Measurements from ENCODE around the gene FOXP1.

FOXP1 gene

DNA sequence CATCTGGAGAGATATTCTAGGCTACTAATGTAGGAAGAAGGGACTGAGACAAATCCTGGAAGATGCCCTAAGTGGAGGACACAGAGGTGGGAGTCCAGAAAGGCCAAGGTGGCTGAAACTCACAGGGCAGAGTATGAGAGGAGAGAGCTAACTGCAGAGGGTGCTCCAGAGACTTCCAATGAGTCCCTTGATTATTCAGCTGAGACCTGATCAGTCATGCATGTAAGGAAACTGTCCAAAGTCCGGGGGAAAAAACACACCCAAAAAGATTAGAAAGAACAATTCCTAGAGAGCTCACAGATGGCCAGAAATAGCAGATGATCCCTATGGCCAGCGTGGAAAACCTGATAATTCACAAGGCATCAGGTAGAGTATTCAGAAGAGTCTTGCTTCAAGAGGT, 18.7 kb upstream of the FOXP1 start:
- Mint-ChIP-seq H3K27ac (no peak overlapping the region), H3K9me3 (peaks cover 0 to 2% of the 10 kb centered on the region in 2 donors), H3K36me3 (ENCODE audit: insufficient read depth) (no peaks in the 10 kb centered on the region), H3K27me3 (no peaks in the 10 kb centered on the region), H3K4me3 (no peak overlapping the region), H3K4me1 (ENCODE audit: low read depth in 2 of 2) (peaks cover 0 to 4% of the 10 kb centered on the region in 2 donors)
- DNase-seq (no peak), ATAC-seq (replicated peaks) (no peak)

DNA sequence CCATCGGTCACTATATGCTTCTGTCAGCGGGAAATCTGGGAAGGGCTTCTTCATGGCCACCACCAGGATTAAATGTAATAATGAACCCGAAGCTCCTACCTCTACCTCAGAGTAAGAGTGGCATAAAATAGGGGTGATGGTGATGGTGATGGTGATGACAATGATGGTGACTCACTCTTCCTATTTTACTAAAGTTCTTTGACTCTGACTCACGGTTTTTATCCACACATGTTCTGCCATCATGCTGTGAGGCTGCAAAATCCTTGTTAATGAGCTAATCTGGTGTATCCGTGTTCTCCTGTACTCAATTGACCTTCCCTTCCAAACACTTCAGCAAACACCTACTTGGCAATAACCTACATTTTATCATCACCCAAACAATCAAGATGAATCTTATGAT, 18.3 kb upstream of the FOXP1 start:
- Mint-ChIP-seq H3K27me3 (no peaks in the 10 kb centered on the region), H3K27ac (no peak overlapping the region), H3K36me3 (ENCODE audit: insufficient read depth) (no peaks in the 10 kb centered on the region), H3K4me1 (ENCODE audit: low read depth in 2 of 2) (peaks cover 0 to 4% of the 10 kb centered on the region in 2 donors), H3K9me3 (peaks cover 0 to 2% of the 10 kb centered on the region in 2 donors), H3K4me3 (no peak overlapping the region)
- ATAC-seq (replicated peaks) (no peak), DNase-seq (no peak)

DNA sequence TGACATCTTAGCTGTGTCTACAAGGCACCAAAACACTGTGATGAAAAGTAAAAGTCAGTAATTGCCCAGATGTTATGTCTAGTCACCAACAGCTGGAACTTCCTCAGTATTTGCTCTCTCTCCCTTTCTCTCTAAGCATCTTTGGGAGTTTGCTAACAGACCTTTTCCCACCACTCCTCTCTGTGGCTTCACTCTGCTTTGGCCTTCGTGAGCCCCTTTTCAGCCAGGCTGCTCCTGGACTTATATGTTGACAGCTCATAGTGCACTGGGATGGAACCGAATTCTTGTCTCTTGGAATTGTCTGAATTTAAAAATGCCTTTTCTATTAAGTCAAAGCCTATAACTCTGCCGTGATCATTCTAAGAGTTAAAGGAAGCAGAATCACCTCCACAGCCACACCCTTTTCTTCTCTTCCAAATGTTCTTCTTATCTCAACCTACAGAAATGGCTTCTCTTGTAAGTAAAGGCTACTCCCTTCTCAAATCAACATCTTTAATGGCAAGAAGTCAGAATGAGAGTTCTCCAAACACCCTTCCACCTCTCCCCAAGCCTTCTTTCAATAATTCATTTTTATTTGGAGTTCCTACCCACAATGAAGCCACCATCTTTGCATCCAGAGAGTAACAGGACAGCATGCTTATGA, 17.2 kb upstream of the FOXP1 start:
- DNase-seq, result no peak
- Mint-ChIP-seq H3K9me3 (no peaks in the 10 kb centered on the region), H3K36me3 (ENCODE audit: insufficient read depth) (no peaks in the 10 kb centered on the region), H3K27me3 (no peaks in the 10 kb centered on the region), H3K4me3 (no peak overlapping the region), H3K27ac (no peak overlapping the region), H3K4me1 (ENCODE audit: low read depth in 2 of 2) (peaks cover 0 to 4% of the 10 kb centered on the region in 2 donors)
- ATAC-seq (replicated peaks), result no peak

DNA sequence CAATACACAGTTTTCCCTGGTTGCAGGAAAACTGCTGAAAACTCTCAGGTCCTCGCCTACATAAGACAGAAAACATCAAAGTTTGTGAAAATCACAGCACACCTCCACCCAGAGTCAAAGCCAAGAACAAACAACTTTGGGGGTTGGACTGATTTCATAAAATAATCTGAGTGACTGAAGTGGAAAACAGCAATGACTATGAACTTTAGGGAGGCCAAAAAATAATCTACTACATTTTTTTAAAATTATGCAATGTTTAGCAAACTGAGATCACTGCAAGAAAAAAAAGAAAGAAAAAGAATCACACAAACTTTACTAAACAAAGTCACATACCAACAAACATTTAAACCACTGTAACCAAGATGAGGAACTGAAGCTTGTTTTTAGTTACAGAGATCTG, 15.9 kb upstream of the FOXP1 start:
- peaks cover 0 to 4% of the 10 kb centered on the region in 2 donors for H3K4me1 Mint-ChIP-seq (ENCODE audit: low read depth in 2 of 2)
- no peaks in the 10 kb centered on the region for H3K27me3 Mint-ChIP-seq
- DNase-seq (no peak), ATAC-seq (replicated peaks) (no peak)
- H3K27ac Mint-ChIP-seq, result no peak overlapping the region
- H3K36me3 Mint-ChIP-seq (ENCODE audit: insufficient read depth), result no peaks in the 10 kb centered on the region
- no peak overlapping the region for H3K4me3 Mint-ChIP-seq
- no peaks in the 10 kb centered on the region for H3K9me3 Mint-ChIP-seq

DNA sequence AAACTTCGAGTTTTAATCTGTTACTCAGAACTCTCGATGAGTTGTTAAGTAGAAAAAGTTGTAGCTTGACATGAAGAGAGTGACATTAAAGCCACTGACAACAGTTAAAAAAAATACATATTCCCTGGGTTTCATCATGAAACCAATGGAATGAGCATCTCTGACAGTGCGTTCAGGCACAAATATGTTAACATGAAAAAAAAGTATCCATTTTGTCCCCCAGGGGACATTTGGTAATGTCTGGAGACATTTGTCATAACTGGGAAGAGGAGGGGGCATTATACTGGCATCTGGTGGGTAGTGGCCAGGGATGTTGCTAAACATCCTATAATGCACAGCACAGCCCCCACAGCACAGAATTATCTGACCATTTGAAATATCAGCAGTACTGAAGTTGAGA, 14.8 kb upstream of the FOXP1 start:
- Mint-ChIP-seq H3K36me3 (ENCODE audit: insufficient read depth) (no peaks in the 10 kb centered on the region), H3K9me3 (no peaks in the 10 kb centered on the region), H3K4me3 (no peak overlapping the region), H3K27me3 (no peaks in the 10 kb centered on the region), H3K27ac (no peak overlapping the region), H3K4me1 (ENCODE audit: low read depth in 2 of 2) (peaks cover 0 to 4% of the 10 kb centered on the region in 2 donors)
- ATAC-seq (replicated peaks), result no peak
- no peak for DNase-seq

DNA sequence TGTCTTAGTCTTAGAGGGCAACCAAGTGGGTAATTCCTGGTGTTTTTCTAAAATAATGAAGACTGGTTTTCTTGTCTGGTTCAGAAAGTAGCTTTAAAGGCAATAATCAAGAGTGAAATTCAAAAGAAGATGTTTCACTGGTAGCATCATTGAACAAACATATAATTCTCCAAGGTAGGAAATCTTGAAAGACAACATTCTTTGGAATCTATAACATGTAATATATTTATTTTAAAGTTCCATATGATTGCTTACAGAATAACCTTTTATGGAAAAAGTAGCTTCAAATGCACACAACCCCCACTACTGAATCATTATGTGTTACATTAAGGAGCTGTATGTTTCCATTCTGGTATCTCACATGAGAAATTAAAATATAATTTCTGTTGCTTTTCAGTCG, 13.8 kb upstream of the FOXP1 start:
- no peak overlapping the region for H3K4me3 Mint-ChIP-seq
- peaks cover 0 to 4% of the 10 kb centered on the region in 2 donors for H3K4me1 Mint-ChIP-seq (ENCODE audit: low read depth in 2 of 2)
- ATAC-seq (replicated peaks) (no peak), DNase-seq (no peak)
- H3K27me3 Mint-ChIP-seq, result no peaks in the 10 kb centered on the region
- no peaks in the 10 kb centered on the region for H3K36me3 Mint-ChIP-seq (ENCODE audit: insufficient read depth)
- no peak overlapping the region for H3K27ac Mint-ChIP-seq
- H3K9me3 Mint-ChIP-seq, result no peaks in the 10 kb centered on the region

DNA sequence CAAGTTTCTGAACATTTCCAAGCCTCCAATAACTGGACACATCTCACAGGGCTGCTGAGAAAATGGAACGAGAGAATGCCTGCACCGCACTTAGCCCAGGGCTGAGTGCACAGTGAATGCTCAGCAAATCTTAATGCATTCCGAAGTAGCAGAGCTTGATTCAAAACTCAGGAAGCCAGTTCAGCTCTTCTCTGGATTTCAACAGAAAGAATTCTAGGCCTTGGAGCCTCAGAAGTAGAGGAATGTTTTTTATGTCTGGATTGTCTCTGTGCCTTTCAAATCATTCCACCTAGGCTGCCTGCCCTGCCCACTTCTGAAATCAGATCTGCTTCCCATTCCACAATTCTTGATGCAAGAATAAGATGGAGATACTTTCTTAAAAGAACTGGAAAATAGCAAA, 9.6 kb upstream of the FOXP1 start:
- no peak overlapping the region for H3K4me3 Mint-ChIP-seq
- H3K4me1 Mint-ChIP-seq (ENCODE audit: low read depth in 2 of 2), result no peaks in the 10 kb centered on the region
- no peak for ATAC-seq (replicated peaks)
- H3K9me3 Mint-ChIP-seq, result no peaks in the 10 kb centered on the region
- no peak overlapping the region for H3K27ac Mint-ChIP-seq
- DNase-seq, result no peak
- no peaks in the 10 kb centered on the region for H3K36me3 Mint-ChIP-seq (ENCODE audit: insufficient read depth)
- no peaks in the 10 kb centered on the region for H3K27me3 Mint-ChIP-seq

DNA sequence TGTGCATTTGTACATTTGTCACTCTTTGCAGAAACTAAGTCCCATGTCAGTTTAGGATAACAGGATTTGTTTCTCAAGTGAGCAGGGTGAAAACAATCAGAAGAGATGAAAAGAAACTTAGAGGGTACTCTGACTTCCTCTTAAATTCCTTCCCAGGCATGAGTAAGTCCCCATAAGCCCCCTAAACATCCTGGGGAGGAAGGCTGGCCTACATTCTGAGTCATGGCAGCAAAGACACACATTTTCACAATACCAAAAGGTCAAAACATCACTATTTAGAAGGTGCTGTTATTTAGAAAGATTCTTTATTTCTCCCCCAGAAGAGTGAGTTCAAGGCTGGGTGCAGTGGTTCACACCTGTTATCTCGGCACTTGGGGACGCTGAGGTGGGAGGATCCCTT, 7.6 kb upstream of the FOXP1 start:
- DNase-seq (no peak), ATAC-seq (replicated peaks) (no peak)
- Mint-ChIP-seq H3K27ac (no peak overlapping the region), H3K27me3 (no peaks in the 10 kb centered on the region), H3K36me3 (ENCODE audit: insufficient read depth) (no peaks in the 10 kb centered on the region), H3K9me3 (no peaks in the 10 kb centered on the region), H3K4me3 (no peak overlapping the region), H3K4me1 (ENCODE audit: low read depth in 2 of 2) (peaks cover 3 to 4% of the 10 kb centered on the region in 2 donors)

DNA sequence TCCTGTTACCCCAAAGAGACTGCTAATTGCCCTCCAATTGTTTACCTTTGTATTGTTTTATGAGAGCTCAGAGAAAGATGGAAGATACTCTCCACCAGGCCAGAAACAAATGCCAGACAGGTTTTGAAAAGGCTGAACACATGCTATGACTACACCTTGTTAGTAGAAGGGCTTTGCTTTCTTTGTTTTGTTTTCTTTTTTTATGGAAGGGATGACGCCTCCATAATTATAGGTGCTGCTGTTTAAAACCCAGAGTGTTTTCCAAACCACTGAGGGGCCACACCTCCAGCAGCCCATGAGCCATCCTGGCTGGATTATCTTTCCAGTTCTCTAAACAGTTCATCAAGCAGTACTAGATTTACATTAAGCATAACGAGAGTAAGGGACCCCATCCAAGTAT, 5.6 kb upstream of the FOXP1 start:
- Mint-ChIP-seq H3K27ac (peak overlapping the region in 1 of 2 donors; percentile 20), H3K4me1 (ENCODE audit: low read depth in 2 of 2) (peaks cover 13 to 24% of the 10 kb centered on the region in 2 donors), H3K9me3 (no peaks in the 10 kb centered on the region), H3K4me3 (no peak overlapping the region), H3K36me3 (ENCODE audit: insufficient read depth) (peaks cover 10% of the 10 kb centered on the region), H3K27me3 (no peaks in the 10 kb centered on the region)
- no peak for ATAC-seq (replicated peaks)
- DNase-seq, result no peak

DNA sequence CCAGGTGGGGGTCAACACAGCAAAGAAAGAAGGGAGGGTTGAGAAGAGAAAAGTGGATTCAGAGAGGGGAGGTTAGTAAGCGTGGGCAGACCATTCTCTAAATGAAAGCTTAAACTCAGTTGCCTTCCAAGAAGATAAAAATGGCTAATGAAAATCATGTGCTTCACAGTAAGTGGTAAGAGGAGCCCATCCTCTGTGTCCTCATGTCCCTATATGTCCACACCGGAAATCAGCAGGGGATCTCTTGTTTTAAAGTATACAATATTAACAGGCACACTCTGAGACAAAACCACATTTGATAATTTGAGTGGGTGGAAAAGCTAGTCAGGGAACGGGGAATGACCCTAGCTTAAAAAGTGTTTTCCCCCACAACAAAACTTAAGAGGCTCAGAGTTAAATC, 4.4 kb upstream of the FOXP1 start:
- peaks cover 15% of the 10 kb centered on the region for H3K36me3 Mint-ChIP-seq (ENCODE audit: insufficient read depth)
- H3K27ac Mint-ChIP-seq, result no peak overlapping the region
- ATAC-seq (replicated peaks), result no peak

DNA sequence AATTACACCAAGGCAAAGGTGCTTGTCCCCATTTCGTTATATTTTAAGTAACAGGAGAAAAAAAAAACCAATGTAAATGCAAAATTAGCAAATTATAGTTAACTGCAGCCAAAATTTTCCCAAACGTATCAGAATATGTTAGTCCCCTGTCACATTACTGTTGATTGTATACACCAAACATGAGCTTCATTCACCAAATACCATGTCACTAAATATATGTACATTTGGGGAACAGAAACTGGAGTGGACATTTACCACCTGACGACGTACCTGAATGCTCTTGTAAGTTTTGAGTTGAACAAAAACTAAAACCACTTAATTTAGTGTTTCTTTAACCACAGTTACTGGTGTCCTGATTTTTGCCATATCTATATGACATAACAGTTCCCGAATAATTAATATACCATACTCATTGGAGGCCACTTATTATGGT, 3.3 kb upstream of the FOXP1 start:
- Mint-ChIP-seq H3K4me1 (ENCODE audit: low read depth in 2 of 2) (peaks cover 19 to 33% of the 10 kb centered on the region in 2 donors), H3K36me3 (ENCODE audit: insufficient read depth) (peaks cover 26% of the 10 kb centered on the region), H3K9me3 (no peaks in the 10 kb centered on the region), H3K27me3 (no peaks in the 10 kb centered on the region), H3K4me3 (no peak overlapping the region), H3K27ac (no peak overlapping the region)
- ATAC-seq (replicated peaks) (no peak), DNase-seq (no peak)

More for the DNA sequence above, 4.4 kb upstream of the FOXP1 start:
- H3K27me3 Mint-ChIP-seq, result no peaks in the 10 kb centered on the region
- no peaks in the 10 kb centered on the region for H3K9me3 Mint-ChIP-seq
- no peak overlapping the region for H3K4me3 Mint-ChIP-seq
- no peak for DNase-seq
- peaks cover 13 to 25% of the 10 kb centered on the region in 2 donors for H3K4me1 Mint-ChIP-seq (ENCODE audit: low read depth in 2 of 2)

DNA sequence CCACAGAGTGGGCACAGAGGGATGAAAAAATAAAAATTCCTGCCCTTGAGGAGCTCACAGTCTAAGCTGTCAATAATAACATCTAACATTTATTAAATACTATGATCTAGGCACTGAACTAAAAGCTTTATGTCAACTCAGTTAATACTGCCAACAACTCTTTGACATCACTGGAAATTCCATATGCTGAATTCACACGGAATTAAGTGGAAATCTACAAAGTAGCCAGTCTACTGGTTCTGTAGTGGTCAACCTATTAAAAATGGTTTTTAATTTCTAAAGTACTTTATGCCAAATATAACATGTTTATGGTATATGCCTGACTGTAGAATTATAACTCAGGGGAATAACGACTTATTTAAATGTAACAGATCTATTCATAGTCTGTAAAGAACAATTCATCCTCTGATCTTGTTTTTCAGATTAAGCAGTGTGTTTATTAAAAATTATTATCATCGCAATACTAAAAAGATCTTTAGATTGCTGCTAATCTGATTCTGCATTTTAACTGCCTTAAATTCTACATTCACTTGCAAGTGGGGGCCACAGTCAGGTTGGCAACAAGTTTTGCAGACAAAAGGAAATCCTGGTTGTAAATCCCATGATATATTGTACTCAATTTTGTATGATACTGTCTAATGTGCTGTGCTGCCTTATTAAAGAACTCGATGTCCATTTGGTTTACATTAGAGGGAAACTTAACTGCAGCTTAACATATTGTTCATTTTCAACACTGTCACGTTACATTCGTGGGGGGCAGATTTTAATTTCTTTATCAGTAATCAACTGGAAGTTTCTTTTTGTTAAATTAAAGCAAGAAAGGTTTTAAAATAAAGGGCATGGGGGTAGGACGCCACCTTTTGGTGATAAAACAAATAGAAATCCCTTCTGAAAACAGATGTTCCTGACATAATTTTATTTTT, 2.6 kb upstream of the FOXP1 start:
- ATAC-seq (replicated peaks), result no peak
- Mint-ChIP-seq H3K9me3 (no peaks in the 10 kb centered on the region), H3K27ac (peak overlapping the region in 1 of 2 donors; percentile 12), H3K4me3 (no peak overlapping the region), H3K36me3 (ENCODE audit: insufficient read depth) (peaks cover 30% of the 10 kb centered on the region), H3K27me3 (no peaks in the 10 kb centered on the region), H3K4me1 (ENCODE audit: low read depth in 2 of 2) (peaks cover 20 to 33% of the 10 kb centered on the region in 2 donors)
- DNase-seq, result peak; percentile 18 to 30 (median 30)

DNA sequence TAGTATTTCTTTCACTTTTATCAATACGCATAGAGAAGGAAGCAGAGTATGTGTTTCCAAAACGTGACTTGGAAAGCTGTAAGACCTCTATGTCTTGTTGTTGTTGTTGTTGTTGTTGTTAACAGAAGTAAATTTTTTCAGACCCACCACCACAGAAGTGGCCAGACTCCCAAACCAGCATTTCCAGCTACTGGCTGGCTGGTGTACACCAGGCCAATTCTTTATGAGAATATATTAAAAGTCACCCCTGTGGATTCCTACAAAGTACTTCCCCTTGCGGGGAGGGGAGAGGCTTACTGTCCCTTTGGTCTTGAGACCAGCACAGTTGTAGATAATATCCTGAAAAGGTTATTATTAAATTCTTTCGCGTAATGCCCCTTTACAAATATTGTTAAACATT, 1.6 kb upstream of the FOXP1 start:
- no peak for DNase-seq
- Mint-ChIP-seq H3K36me3 (ENCODE audit: insufficient read depth) (peaks cover 32% of the 10 kb centered on the region), H3K4me1 (ENCODE audit: low read depth in 2 of 2) (peaks cover 25 to 38% of the 10 kb centered on the region in 2 donors)

More for the DNA sequence above, 1.6 kb upstream of the FOXP1 start:
- Mint-ChIP-seq H3K9me3 (no peaks in the 10 kb centered on the region), H3K4me3 (peak overlapping the region; percentile 95 to 97), H3K27me3 (peaks cover 7 to 8% of the 10 kb centered on the region in 2 donors), H3K27ac (peak overlapping the region; percentile 95)
- no peak for ATAC-seq (replicated peaks)
